Measurements from ENCODE around the gene PIP5K1B.

Gene PIP5K1B

DNA sequence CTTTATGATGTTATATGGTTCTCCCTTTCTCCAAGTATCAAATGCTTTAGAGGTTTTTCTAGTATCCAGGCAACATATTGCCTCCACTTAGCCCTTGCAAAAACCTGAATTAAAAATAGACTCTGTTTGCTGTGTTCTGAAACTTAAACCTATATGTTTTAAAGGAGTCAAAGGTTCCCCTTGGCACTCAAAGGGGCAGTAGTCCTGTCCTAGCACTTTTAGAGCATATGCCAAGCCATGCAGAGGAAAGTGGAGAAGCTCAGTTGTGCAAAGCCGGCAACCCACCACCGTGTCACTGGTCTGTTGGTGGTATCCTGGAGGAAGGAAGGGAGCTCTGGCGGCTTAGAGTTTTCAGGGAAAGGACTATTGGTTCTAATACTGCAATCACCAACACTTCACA, 154.3 kb downstream of the PIP5K1B start:
- DNase-seq (ENCODE audit: low read depth): no peak

DNA sequence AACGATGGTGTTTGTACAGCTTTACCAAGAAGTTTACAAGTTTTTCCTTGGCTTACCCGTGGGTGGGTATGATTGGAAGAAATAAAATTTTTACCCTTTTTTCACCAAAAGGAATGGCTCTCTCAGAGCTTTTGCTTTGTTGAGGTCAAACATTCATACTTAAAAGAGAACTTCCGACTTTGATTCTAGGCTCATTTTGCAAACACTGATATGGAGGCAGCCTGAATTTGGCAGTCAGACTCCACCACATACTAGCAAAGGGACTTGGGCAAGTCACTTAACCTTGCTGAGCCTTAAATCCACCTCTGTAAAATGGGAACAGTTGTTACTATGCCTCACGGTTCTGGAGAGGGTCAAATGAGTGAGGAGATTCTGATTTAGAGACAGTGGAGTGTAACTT, 155.4 kb downstream of the PIP5K1B start:
- no peak for DNase-seq (ENCODE audit: low read depth)

DNA sequence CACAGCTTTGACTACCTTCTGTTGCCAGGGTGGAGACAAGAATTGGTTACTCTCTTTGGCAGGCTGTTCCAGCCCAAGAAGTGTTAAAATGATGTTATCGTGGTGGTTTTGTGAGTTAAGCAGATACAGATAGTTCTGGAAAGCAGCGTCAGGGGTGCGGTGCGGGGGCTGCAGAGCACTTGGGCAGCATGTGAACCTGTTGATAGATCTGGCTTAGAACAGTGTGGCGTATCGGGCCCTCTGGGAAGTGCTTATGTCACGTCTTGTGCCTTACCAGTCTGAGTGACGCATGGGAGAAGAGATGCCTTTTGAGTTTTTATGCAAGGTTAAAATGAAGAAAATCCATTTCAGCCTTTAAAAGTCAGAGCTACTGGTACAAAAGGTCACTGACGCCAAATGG, 156.4 kb downstream of the PIP5K1B start:
- DNase-seq (ENCODE audit: low read depth): no peak

DNA sequence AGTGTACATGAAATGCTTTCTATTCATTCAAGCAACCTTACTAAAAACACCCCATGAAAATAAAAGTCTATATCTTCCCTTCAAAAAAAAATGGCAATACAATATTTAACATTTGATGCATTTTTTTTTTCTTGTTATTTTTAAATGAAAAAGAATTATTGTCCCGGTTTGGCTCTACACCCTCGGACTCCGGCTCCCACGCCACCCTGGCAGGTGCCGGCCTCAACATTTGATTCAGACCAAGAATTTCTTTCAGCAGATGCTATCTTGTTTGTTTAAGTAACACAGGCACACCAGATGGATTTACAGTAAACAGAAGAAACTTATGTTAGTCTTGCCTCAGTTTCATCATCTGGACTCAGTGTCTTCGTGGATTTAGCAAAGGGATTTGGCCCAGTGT, 162.0 kb downstream of the PIP5K1B start:
- DNase-seq (ENCODE audit: low read depth): no peak

GRCh38 chr9:68869022-68869421, 164.0 kb downstream of the PIP5K1B start:
- DNase-seq (ENCODE audit: low read depth): no peak

- DNase-seq (ENCODE audit: low read depth): no peak
Observed at GRCh38 chr9:68870086-68870485, 165.0 kb downstream of the PIP5K1B start.

- no peak for DNase-seq (ENCODE audit: low read depth)
Observed at GRCh38 chr9:68871236-68871635, 166.2 kb downstream of the PIP5K1B start.

DNA sequence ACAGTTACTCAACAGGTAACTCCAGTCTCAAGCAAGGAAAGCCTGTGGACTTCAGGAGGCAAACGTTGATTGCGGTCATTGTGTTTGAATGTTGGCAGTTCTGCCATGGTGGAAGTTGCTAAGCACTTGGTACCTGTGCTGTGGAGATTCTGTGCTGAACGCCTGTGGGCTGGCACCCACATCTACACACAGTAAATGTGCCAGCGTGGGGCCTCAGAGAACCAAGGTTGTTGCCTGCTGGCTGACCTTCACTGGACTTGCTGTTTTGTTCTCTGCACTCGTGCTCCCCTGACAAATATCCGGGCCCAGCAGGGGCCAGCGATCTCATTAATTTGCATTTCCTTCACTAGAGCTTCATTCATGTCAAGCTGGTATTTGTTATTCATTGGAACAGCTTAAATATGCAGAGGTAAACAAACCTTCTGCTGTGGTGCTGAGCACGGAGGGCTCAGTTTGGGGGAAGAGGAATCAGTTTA, 167.0 kb downstream of the PIP5K1B start:
- DNase-seq (ENCODE audit: low read depth): no peak

DNA sequence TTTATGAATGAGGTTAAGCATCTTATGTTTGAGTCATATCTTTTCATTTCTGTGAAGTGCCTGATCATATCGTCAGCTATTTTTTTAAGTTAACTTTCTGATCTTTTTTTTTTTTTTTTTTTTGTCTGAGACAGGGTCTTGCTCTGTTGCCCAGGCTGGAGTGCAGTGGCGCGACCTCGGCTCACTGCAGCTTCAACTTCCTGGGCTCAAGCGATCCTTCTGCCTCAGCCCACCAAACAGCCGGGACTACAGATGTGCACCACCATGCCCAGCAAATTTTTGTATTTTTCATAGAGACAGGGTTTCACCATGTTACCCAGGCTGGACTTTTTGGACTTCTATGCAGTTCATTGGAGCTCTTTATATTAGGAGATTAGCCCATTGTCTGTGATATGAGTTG, 168.1 kb downstream of the PIP5K1B start:
- DNase-seq (ENCODE audit: low read depth): no peak

DNA sequence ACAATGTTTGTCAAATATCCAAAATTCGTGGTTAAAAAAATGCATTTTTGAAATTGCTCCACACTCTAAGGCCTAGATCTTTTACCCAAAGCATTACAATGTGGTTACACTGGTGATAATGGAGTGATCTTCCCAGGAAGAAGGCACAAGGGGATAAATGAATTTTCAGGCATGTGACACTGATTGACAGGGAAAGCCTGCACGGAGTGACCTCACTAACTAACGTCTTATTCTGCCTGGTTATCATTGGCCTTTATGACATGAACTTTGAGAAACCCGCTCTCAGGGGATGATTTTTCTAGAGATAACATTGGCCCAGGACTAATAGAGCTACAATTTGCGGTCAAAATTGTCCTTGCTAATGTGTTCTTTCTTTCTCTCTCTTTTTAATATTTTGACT, 171.2 kb downstream of the PIP5K1B start:
- DNase-seq (ENCODE audit: low read depth): no peak

GRCh38 chr9:68876681-68877080, 171.6 kb downstream of the PIP5K1B start:
- DNase-seq (ENCODE audit: low read depth): no peak

DNA sequence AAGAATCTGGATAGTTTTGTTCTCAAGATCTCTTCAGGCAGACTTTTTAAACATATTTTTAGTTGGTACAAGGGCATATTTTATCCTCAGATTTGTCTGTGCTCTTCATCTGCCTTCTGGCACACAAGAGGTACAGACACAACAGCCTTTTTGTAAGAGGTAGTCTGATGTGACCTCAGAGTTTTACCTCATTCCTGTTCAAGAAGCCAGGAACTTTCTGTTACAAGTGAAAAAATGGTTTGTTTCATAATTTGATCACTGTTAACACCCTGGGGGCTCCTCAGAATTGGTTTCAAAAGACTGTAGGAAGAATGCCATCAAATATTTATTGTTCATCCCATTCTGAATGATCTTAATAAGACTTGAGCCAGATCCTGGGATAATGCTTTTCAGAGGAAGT, 172.2 kb downstream of the PIP5K1B start:
- no peak for DNase-seq (ENCODE audit: low read depth)

GRCh38 chr9:68878450-68878849, 173.4 kb downstream of the PIP5K1B start:
- DNase-seq (ENCODE audit: low read depth): no peak

DNA sequence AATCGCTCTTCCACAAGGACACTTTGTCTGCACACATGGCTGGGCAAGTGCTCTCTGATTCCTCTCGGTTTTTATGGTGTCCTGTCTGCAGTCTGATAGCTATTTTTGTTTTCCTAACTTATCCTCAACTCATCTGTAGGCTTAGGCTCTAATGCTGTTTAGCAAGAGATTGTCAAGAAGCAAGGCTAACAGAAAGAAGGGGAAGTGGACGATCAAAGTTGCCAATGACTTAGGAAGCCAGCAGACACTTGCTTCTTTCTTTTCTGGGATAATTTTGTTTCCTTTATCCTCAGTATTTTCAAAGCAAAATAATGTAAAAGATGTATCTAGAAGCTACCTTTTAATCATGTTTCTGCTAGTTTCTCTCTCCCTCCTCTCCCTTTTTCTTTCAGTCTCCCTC, 178.2 kb downstream of the PIP5K1B start:
- DNase-seq (ENCODE audit: low read depth): no peak

- no peak for DNase-seq (ENCODE audit: low read depth)
Observed at GRCh38 chr9:68887232-68887631, 182.2 kb downstream of the PIP5K1B start.

DNA sequence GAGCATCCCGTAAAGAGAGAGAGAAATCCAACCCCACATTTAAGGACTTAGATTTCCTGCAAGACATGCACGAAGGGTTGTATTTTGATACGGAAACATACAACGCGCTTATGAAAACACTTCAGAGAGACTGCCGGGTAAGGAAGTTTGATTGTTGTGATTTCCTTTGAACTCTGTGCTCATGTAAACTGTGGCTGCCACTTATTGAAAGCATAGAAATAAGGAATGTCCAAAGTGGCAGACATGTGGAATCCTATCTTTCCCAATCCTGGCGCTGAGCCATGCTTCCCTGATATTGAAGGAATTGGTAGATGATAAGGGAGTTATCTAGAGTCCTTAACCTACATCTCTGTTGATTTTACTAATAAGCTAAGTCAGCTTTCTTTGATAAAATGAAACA, 189.5 kb downstream of the PIP5K1B start:
- no peak for DNase-seq (ENCODE audit: low read depth)

DNA sequence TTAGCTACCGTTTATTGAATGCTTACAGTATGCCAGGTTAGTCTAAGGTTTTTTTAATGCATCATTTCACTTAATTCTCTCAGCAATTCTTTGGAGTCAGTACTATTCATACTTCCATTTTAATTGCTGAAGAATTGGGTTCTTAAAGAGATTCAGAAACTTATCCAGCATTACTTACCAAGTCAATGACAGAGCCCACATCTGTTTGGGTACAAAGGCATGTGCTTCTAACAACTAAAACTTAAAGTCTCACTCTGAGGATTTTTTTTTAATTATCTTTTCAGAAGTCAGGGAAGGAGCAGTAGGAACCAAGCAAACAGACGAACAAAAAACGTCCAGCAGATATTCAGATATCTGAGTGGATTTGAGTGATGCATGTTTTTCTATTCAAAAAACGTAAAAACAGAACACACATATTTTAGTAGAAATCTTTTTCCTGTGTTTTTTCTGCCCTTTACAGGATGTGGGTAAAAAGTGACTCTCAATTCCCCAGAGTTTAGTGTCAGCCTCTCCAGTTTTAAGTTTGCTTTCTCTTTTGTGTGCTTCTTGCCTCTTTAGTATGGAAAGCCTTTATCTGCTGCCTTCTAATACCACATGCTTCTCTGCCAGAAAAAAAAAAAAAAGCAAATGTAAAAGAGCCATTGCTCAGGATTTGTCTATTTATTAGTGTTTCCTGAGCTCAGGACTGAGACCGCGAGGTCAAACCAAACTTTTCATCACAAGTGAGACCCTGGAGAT, 190.9 kb downstream of the PIP5K1B start:
- DNase-seq (ENCODE audit: low read depth): no peak

DNA sequence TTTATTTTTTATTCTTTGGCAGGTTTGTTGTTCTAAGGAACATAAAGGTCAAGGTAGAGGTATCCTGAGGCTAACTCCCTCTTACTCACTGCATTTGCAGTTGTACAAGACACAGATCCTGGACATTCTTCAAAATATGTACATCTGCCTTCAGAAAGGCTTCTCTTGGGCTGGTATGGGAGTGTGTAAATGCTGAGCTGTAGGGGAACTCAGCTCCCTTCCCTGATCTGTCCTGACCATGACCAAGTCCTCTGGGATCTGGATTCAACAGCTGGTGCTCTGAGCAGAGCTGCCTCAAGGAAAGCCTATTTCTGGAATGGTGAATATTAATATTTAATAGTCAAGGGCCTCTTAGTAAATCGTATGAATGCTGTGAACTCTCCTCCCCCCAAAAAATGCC, 191.4 kb downstream of the PIP5K1B start:
- DNase-seq (ENCODE audit: low read depth): no peak

DNA sequence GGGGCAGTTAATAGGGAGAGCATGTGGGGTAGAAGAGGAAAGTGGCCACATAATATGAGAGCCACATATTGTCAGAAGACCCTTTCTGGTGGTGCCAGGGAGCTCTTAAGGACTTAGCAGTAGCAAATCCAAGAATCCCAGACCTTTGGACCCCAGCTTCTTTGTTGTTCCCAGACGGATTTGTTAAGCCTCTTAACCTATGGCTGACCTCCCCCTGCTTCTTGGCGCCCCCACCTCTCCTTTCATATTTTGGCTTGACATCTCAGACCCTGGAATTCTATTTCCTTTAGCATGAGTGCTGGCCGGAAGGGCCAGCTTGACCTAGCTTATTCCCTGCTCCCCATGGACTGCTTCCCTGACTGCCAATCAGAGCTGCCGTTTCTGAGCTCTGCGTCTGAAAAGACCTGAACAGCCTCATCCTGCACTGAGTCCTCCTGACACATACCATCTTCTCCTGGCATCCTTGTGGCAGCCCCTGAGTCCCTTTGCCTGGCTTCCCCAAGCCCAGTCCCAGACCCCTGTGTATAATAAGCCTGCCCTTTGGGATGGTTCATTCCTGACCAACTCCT, 192.6 kb downstream of the PIP5K1B start:
- no peak for DNase-seq (ENCODE audit: low read depth)

- no peak for DNase-seq (ENCODE audit: low read depth)
Observed at GRCh38 chr9:68898781-68899439, 193.9 kb downstream of the PIP5K1B start.

DNA sequence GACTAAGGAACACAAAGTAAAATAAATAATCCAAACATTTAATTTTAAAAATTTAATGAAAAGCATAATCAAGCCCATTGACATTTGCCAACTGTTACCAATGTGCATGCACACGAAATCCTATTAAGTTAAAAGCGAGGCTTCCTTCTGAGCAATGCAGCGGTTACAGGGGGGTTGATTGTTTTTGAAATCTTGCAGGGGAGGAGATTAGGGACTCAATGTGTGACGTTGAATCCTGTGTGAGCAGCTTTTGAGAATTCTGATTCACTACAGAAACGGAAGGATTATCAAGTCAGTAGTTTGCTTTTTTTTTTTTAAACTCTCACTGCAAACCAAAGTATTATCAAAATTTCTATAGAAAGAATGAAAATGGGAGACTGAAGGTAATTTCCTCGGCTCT, 199.4 kb downstream of the PIP5K1B start:
- no peak for DNase-seq (ENCODE audit: low read depth)

- no peak for DNase-seq (ENCODE audit: low read depth)
Observed at GRCh38 chr9:68905129-68905528, 200.1 kb downstream of the PIP5K1B start.

GRCh38 chr9:68907910-68908309, 202.9 kb downstream of the PIP5K1B start:
- DNase-seq (ENCODE audit: low read depth): no peak

- DNase-seq (ENCODE audit: low read depth): no peak
Observed at GRCh38 chr9:68912561-68912960, 207.5 kb downstream of the PIP5K1B start.

Data from GM04504 (cell line).